Hematopoietic multipotent progenitor cell treated with erythropoietin and hydrocortisone succinate and interleukin-3 and kit ligand, for 8 days (in vitro differentiated cells): Measurements from ENCODE around the gene EXOSC6.
"Not testable (repeated sequence)": the region's sequence is repeated elsewhere in the genome, so short reads cannot be mapped to it uniquely, and the experiment has no call there.

Source experiments
- DNase-seq: peaks from one replicate; pipeline ENCODE4 v3.0.0-alpha.2; 2015

The EXOSC6 gene

DNA sequence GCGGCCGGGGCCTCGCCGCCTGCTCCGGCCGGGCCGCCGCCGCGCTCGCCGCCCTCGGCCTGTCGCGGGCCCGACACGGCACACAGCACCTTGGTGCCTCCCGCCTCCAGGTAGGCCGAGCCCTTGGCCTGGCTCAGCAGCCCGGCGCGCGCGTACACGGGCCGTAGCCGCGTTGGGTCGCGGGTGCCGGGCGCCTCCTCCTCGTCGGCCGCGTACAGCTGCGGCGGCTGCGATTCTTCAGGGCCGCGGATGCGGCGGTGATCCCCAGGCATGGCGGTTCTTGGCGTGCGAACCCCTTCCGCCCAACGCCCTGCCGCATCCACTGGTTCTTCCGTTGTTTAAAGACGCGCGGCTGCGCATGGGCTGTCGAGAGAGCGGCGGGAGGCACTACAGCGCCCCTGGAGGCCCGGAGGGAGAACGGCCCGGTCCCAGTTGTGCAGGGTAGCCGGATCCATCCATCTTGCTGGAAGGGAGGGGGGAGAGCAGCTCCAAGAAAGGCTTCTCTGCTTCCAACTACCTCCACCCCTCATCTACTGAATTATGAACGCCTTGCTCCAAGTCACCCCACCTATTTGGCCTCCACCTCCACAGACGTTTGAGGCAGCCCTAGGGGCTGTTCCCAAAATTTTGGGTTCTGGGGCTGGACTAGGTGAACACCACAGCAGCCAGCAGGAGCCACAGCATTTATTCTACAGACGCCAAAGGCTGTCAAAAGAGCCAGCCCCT is at the start of gene EXOSC6:
TSS of gene EXOSC6 (minus strand) at position 312 of the 726 bp plus-strand sequence. CDS start at position 272, 40 bp downstream.
- peak; percentile 94 for DNase-seq

GRCh38 chr16:70301121-70301520 is 49.4 kb upstream of the EXOSC6 start:
- no peak for DNase-seq

DNA sequence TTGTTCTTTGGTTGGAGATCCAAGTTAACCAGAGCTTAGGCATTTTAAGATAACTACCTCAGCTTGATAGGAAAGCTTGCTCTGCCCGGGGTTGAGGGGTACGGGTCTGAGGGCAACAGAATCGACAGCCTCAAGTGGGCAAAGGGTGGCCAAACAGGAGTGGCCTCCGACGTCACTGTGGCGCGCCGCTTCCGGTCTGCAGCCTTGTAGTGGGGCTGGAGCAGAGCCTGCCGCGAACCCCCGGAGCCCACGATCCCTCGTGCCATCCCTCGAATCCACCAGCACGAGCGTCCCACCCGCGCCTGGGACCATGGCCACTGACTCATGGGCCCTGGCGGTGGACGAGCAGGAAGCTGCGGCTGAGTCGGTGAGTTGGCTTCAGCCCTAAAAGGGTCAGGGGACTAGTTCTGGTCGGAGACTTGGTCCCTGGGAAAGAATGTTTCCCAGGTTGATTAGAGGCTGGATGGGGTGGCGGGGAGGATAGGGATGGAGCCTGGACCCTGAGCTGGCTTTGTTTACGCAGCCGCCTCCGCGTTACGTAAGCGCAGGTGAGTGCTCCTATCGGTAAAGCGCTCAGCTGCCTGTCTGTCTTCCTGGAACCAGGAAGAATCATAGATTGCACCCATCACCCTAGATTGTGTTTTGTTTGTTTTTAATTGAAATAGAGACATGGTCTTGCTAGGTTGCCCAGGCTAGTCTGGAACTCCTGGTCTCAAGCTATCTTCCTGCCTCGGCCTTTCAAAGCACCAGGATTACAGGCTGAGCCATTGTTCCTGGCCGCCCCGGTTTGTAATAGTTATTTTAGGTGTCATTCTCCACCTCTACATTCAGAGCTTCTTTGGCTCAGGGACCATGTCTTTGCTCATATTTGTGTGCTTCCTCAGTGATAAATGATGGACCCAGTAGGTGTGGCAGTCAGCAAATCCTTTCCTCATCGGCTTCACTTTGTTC is 47.5 kb upstream of the EXOSC6 start, which contains the start of gene DDX19B:
TSS of gene DDX19B (plus strand) at position 199 of the 951 bp plus-strand sequence. CDS start at position 311, 112 bp downstream.
- peak; percentile 75 for DNase-seq

- no peak for DNase-seq
These were observed 43.9 kb upstream of the EXOSC6 start for GRCh38 chr16:70295634-70296033.

DNA sequence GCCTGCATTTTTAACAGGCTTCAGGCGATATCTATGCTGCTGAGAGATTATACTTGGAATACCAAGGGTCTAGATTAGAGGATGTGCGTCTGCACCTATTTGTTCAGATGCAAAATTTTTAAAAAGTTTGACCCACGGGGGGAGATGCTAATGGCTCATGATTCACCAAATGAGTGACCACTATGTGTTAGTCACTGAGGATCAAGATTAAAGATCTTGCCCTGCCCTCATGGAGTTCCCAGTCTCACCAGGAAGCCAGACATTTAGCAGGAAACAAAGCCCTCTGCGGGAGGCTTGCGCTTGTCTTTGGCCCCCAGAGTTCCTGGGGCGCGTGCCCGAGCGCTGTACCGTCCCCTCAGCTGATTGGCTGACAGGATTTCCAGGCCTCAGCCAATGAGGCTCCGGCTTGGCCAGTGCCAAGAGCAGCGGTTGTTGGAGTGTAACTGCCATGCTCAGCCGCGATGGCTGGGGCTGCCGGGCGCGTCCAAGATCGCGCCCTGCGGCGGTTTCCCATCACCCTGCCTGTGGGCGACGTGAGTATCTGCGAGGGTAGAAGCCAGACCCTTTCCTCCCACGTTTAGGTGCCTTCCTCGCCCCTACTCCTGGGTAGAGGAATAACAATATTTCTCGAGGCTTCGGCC is 42.8 kb upstream of the EXOSC6 start:
- no peak for DNase-seq

DNA sequence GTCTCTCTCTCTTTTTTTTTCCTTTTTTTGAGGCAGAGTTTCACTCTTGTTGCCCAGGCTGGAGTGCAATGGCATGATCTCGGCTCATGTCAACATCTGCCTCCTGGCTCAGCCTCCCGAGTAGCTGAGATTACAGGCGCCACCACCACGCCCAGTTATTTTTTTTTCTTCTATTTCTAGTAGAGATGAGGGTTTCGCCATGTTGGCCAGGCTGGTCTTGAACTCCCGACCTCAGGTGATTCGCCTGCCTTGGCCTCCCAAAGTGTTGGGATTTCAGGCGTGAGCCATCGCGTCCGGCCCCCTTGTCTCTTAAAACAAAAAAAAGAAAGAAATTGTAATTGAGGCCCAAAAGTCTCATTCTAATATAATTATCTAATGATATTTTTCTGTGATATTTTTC is 40.4 kb upstream of the EXOSC6 start:
- not testable (repeated sequence) for DNase-seq

DNA sequence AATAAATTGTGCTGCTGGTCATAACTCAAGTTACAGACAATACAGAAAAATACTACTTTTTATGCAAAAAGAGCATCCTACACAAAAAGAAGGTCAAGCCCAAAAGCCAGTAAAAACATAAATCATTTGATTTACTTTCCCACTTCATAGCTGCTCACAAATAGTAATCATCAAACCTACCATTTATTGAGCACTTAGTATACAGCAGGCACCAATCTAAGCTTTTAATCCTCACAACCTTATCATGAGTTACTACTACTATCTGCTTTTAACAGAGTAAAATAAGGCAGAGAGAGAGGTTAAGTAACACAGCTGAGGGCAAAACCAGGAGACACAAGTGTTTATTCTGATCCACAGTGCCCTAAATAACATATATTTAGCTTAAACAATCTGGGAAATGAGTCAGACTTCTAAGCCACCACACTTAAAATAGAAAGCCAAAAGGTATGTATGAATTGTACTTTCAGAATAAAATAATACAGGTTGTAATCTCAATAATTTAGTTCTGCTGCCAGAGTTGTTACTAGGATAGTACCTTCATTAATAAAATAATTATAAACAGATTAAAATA is 39.3 kb upstream of the EXOSC6 start:
- DNase-seq = no peak

DNA sequence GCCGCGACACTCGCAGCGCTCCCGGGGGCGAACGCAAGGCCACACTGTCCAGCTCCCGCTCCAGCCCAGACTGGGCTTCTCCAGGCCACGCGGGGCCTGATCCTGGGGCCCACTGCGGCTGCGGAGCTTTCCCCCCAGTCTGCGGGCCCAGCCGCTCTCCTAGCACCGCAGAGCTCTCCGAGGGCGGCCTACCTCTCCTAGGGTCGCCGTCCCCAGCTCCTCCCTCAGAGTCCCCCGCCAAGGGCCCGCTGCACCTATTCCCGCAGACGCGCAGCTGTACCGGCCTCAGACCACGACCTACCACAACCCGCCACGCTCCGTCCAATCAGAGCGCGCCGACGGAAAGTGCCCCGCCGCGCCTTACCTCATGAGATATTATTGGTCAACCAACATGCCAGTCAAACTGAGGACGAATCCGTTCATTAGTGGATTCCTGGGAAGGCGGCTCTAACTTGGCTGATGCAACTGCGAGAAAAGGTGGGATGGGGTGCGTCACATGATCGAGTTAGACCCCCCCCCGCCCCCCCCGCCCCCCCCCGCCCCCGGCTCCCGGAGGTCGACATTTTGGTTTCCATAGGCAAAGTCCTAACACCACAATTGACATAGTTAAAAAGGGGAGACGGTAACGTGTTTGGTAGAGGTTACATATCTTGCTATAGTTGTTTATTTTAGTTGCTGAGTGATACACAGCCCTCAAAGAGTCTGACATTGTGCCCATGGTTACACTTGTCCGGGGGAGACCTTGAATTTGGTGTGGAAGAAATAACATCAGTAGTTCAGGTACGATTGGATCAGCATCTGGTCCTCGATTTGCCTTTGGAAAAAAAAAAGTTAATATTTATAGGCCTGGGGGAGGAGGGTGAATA is 37.7 kb upstream of the EXOSC6 start, which contains the start of gene AARS1:
TSS of gene AARS1 (minus strand) at position 278 of the 866 bp plus-strand sequence. CDS start 6,743 bp downstream, outside the sequence.
- DNase-seq = peak; percentile 100

GRCh38 chr16:70287304-70287971 is 35.7 kb upstream of the EXOSC6 start:
- not testable (repeated sequence) for DNase-seq

GRCh38 chr16:70276392-70276791 is 24.7 kb upstream of the EXOSC6 start:
- no peak for DNase-seq

- DNase-seq = no peak
These were observed 20.0 kb upstream of the EXOSC6 start for GRCh38 chr16:70271696-70272095.

GRCh38 chr16:70270176-70270575 is 18.4 kb upstream of the EXOSC6 start:
- DNase-seq = no peak

- DNase-seq = no peak
These were observed 17.7 kb upstream of the EXOSC6 start for GRCh38 chr16:70269471-70269870.

DNA sequence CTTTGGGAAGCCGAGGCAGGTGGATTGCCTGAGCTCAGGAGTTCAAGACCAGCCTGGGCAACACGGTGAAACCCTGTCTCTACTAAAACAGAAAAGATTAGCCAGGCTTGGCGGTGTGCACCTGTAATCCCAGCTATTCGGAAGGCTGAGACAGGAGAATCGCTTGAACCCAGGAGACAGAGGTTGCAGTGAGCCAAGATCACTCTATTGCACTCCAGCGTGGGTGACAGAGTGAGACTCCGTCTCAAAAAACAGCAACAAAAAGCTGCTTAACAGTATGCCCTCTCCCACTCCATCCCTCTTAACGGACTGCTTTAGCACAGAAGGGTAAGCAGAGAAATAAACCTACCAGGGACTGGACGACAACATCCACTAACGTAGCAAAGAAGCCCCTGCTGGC is 16.2 kb upstream of the EXOSC6 start:
- not testable (repeated sequence) for DNase-seq

GRCh38 chr16:70267516-70267915 is 15.8 kb upstream of the EXOSC6 start:
- DNase-seq = peak; percentile 68

DNA sequence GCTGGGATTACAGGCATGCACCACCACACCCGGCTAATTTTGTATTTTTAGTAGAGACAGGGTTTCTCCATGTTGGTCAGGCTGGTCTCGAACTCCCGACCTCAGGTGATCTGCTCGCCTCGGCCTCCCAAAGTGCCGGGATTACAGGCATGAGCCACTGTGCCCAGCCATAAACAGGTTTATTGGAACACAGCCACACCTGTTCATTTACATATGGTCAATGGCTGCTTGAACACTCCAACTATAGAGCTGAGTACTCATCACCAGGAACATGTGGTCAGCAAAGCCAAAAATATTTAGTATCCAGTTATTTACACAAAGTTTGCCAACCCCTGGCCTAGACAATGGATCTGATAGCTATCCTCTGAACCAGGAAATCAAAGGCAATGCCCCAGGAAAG is 8.2 kb upstream of the EXOSC6 start:
- DNase-seq = not testable (repeated sequence)

- no peak for DNase-seq
These were observed 7.2 kb upstream of the EXOSC6 start for GRCh38 chr16:70258946-70259345.

DNA sequence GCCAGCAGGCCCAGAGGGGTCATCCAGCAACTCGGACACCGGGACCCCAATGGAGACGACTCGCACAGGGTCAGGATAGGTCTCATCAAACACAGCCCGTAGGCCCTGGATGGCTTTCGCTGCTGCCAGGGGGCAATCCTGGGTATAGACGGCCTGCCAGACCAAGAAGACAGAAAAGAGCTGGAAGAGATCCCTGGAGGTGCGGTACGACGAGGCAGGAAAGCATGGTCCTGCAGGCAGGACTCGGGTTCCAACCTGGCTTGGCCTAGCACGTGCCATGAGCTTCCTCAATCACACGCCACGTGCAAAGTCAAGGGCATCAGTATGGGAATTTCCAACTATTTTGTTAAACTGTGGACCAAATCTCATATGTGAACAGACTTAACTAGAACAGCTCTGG is 6.3 kb upstream of the EXOSC6 start:
- DNase-seq = no peak

DNA sequence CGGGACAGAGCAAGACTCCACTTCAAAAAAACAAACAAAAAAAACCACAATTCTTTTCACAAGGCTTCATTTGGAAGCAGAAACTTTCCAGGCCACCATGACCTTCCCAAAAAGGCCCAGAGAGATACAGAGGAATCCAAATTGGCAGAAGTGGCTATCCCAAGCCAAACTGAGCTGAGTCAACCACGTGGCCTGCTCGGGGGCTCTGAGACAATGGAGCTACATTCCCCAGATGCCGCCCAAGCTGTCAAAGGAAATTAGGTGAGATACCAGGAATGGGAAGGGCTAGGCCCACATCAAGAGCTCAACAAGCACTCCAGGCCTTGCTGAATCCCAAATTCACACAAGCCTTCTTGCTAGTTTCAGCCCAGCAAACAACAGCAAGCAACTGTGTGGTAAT is 5.7 kb upstream of the EXOSC6 start:
- no peak for DNase-seq

DNA sequence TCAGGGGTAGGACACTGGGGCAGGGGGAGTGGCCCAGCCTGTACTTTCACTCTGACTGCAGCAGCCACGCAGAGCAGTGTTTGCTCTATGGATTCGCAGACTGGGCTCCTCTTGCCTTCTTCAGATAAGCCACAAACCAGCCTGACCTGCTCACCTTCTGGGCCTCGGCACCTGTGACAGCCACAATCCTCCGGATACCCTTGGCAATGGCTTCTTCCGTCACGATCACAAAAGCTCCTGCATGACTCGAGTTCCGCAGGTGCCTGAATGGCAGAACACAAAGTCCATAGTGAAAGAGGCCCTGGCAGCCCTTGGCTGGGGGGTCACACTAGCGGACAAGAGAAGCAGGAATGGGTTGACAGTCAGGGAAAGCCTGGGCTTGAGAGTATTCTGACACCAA is 3.8 kb upstream of the EXOSC6 start:
- DNase-seq = no peak

DNA sequence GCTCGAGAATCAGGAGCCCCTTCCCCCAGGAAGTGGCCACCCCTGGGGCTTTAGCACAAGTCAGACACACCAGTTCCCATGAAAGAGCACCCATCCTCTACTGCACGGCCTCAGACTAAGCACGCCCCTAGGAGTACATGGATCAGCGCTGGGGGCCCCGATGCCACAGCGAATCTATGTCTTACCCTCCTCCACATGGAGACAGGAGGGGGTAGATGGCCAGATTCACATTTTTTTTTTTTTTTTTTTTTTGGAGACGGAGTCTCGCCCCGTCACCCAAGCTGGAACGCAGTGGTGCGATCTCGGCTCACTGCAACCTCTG is 3.2 kb upstream of the EXOSC6 start:
- no peak for DNase-seq
